DMS 273 (cell line): Measurements from ENCODE around the gene TIPRL.

ENCODE experiments used
- DNase-seq: peaks from one replicate; lab custom pipeline; 2025; ENCODE audit not compliant: unreplicated experiment; lab: John Stamatoyannopoulos, UW

The TIPRL gene

GRCh38 chr1:168245042-168245441 is 66.3 kb downstream of the TIPRL start:
- DNase-seq = no peak

DNA sequence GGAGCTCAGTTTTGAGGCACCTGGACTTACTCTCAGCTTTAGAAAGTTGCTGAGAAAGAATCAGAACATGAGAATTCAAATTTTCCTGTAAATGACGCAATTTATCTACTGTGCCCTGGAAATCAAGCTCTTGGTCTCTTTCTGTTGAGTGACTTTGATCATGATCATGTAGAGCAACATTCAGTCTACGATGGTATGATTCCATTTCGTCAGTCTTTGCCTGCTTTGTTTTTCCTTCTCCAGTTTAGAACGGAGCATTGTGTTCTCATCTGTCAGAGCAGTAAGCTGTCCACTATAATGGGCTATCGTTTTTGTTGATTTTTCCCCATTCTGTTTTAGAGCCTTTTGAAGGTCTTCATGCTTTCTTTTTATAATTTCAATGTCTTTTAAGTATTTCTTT is 67.7 kb downstream of the TIPRL start:
- no peak for DNase-seq
